BLaER1 treated with 17β-estradiol and CSF1 and Interleukin-3, amounts not matched to agents 10 nM and 100 nM (cell line): ENCODE results near the gene PARD3.
A peak's percentile ranks its signal among the peaks of the same experiment; 100 is the strongest.

Experiments
- H3K27ac ChIP-seq, 11 experiments: shearing (Covaris generic); formaldehyde crosslinking; 2 replicates each; pipeline ENCODE4 v1.8.1; 2022
- H3K27me3 ChIP-seq, 11 experiments: shearing (Covaris generic); formaldehyde crosslinking; 2 replicates each; pipeline ENCODE4 v1.8.1; 2022
- H3K36me3 ChIP-seq, 11 experiments: shearing (Covaris generic); formaldehyde crosslinking; 2 replicates each; pipeline ENCODE4 v1.8.1; 2022
- H3K4me1 ChIP-seq, 10 experiments: shearing (Covaris generic); formaldehyde crosslinking; 2 replicates each; pipeline ENCODE4 v1.8.1; 2022
- H3K4me2 ChIP-seq, 11 experiments: shearing (Covaris generic); formaldehyde crosslinking; 2 replicates each; pipeline ENCODE4 v1.8.1; 2022
- H3K4me3 ChIP-seq, 10 experiments: shearing (Covaris generic); formaldehyde crosslinking; 2 replicates each; pipeline ENCODE4 v1.8.1; 2022
- H3K9ac ChIP-seq, 11 experiments: shearing (Covaris generic); formaldehyde crosslinking; 2 replicates each; pipeline ENCODE4 v1.8.1; 2022
- H3K9me3 ChIP-seq, 11 experiments: shearing (Covaris generic); formaldehyde crosslinking; replicated peaks in 1 of 11; 2 replicates each; pipeline ENCODE4 v1.8.1; 2022
- H4K20me1 ChIP-seq, 11 experiments: shearing (Covaris generic); formaldehyde crosslinking; 2 replicates each; pipeline ENCODE4 v1.8.1; 2022
- Cebpa-rat ChIP-seq, 11 experiments: shearing (Covaris generic); IDR thresholded peaks; 2 replicates each; pipeline ENCODE4 v1.8.1; 2022

Gene PARD3

GRCh38 chr10:34504534-34504933 is 310.6 kb downstream of the PARD3 start:
- H3K4me2 ChIP-seq: no peak overlapping the region
- no peak for TF ChIP-seq Cebpa-rat (IDR thresholded peaks at IDR 0.05)
- no peaks in the 10 kb centered on the region for H4K20me1 ChIP-seq
- H3K4me1 ChIP-seq: no peaks in the 10 kb centered on the region
- H3K27me3 ChIP-seq: no peaks in the 10 kb centered on the region
- H3K36me3 ChIP-seq: peaks cover 0 to 17% (median 0%) of the 10 kb centered on the region in 11 experiments; a peak in 3 of 22 replicates
- H3K9me3 ChIP-seq: no peaks in the 10 kb centered on the region
- H3K27ac ChIP-seq: no peak overlapping the region
- H3K9ac ChIP-seq: no peak overlapping the region
- H3K4me3 ChIP-seq: no peak overlapping the region

GRCh38 chr10:34503704-34504103 is 311.4 kb downstream of the PARD3 start:
- no peaks in the 10 kb centered on the region for H4K20me1 ChIP-seq

DNA sequence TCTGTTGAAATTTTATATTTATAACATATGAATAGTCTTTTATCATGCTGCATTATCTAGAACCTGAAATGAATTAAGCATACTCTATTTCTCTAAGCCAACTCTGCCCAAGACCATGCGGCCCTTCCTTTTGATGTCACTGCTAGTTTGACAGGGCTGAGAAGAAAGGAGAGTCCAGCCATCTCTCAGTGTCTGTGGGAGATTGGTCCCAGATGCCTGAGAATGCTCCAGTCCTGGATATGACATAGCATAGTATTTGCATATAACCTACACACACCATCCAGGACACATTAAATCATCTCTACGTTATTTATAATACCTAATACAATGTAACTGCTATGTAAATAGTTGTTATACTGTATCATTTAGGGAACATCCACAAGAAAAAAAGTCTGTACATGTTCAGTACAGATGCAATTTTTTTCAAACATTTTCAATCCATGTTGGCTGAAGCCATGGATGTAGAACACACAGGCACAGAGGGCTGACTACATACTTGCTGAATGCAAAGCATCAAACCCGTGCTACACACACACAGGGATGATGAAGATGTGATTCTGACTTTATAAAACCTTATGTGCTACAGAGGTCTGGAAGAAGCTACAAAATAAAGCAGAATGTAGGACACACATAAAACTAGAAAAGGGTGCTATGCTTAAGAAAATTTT is 315.4 kb downstream of the PARD3 start:
- Histone ChIP-seq H3K27me3 (no peaks in the 10 kb centered on the region), H3K27ac (no peak overlapping the region)
- TF ChIP-seq Cebpa-rat (IDR thresholded peaks at IDR 0.05): no peak

More at GRCh38 chr10:34503704-34504103, 311.4 kb downstream of the PARD3 start:
- no peak overlapping the region for H3K9ac ChIP-seq
- no peak overlapping the region for H3K4me2 ChIP-seq
- H3K36me3 ChIP-seq: peaks cover 0 to 17% (median 0%) of the 10 kb centered on the region in 11 experiments; a peak in 3 of 22 replicates
- no peak for TF ChIP-seq Cebpa-rat (IDR thresholded peaks at IDR 0.05)
- no peak overlapping the region for H3K27ac ChIP-seq
- H3K27me3 ChIP-seq: no peaks in the 10 kb centered on the region
- H3K4me1 ChIP-seq: no peaks in the 10 kb centered on the region
- H3K9me3 ChIP-seq: no peaks in the 10 kb centered on the region
- H3K4me3 ChIP-seq: no peak overlapping the region

DNA sequence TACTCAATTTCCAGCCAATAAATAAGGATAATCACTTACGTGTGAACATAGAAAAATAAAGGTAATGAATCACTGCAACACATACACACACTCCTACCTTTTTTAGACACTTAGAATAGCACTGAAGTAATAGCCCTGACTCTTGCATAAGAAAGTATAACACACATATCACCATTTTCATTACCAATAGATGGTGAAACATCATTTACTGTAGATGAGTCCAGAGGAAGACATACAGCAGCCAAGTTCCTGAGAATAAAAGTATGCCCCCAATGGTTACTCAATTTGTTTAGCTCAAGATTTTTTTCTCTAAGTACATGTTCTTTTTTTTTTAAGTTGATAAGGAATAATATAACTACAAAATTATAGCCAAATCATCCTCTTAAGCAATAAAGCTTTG is 316.3 kb downstream of the PARD3 start:
- Histone ChIP-seq H3K27me3 (no peaks in the 10 kb centered on the region), H3K4me2 (no peak overlapping the region), H3K9me3 (no peaks in the 10 kb centered on the region), H3K36me3 (peaks cover 0 to 9% (median 0%) of the 10 kb centered on the region in 11 experiments; a peak in 3 of 22 replicates), H4K20me1 (no peaks in the 10 kb centered on the region), H3K4me3 (no peak overlapping the region), H3K4me1 (peaks cover 0 to 7% (median 0%) of the 10 kb centered on the region in 10 experiments; a peak in 3 of 20 replicates), H3K27ac (no peak overlapping the region), H3K9ac (no peak overlapping the region)
- no peak for TF ChIP-seq Cebpa-rat (IDR thresholded peaks at IDR 0.05)

More for the DNA sequence above, 315.4 kb downstream of the PARD3 start:
- Histone ChIP-seq H3K4me3 (no peak overlapping the region), H3K9ac (no peak overlapping the region), H3K4me1 (peaks cover 0 to 5% (median 0%) of the 10 kb centered on the region in 10 experiments; a peak in 3 of 20 replicates), H3K36me3 (peaks cover 0 to 17% (median 0%) of the 10 kb centered on the region in 11 experiments; a peak in 3 of 22 replicates), H3K9me3 (no peaks in the 10 kb centered on the region), H3K4me2 (no peak overlapping the region), H4K20me1 (no peaks in the 10 kb centered on the region)

- Histone ChIP-seq H3K36me3 (peaks cover 0 to 6% (median 0%) of the 10 kb centered on the region in 11 experiments; a peak in 1 of 22 replicates), H3K9me3 (no peaks in the 10 kb centered on the region), H3K4me1 (peaks cover 3 to 16% (median 12%) of the 10 kb centered on the region in 10 experiments; a peak in 19 of 20 replicates), H4K20me1 (no peaks in the 10 kb centered on the region), H3K4me3 (no peak overlapping the region), H3K4me2 (no peak overlapping the region), H3K27me3 (no peaks in the 10 kb centered on the region), H3K9ac (no peak overlapping the region), H3K27ac (no peak overlapping the region)
- TF ChIP-seq Cebpa-rat (IDR thresholded peaks at IDR 0.05): no peak
Measured at GRCh38 chr10:34495938-34496337, 319.2 kb downstream of the PARD3 start.

GRCh38 chr10:34494012-34494411 is 321.1 kb downstream of the PARD3 start:
- H3K9me3 ChIP-seq: no peaks in the 10 kb centered on the region
- H3K27me3 ChIP-seq: no peaks in the 10 kb centered on the region
- peaks cover 0 to 6% (median 0%) of the 10 kb centered on the region in 11 experiments; a peak in 3 of 22 replicates for H3K36me3 ChIP-seq
- no peak overlapping the region for H3K4me2 ChIP-seq
- no peak overlapping the region for H3K9ac ChIP-seq
- no peak for TF ChIP-seq Cebpa-rat (IDR thresholded peaks at IDR 0.05)
- H3K4me3 ChIP-seq: no peak overlapping the region
- H3K4me1 ChIP-seq: peaks cover 3 to 16% (median 13%) of the 10 kb centered on the region in 10 experiments; a peak in 19 of 20 replicates
- H4K20me1 ChIP-seq: no peaks in the 10 kb centered on the region
- no peak overlapping the region for H3K27ac ChIP-seq

GRCh38 chr10:34492081-34492480 is 323.0 kb downstream of the PARD3 start:
- Histone ChIP-seq H4K20me1 (no peaks in the 10 kb centered on the region), H3K4me2 (peak overlapping the region in 8 of 11 experiments; percentile 8 to 57 (median 27); a peak in 10 of 22 replicates), H3K27ac (peak overlapping the region in 1 of 11 experiments; percentile 59; a peak in 1 of 22 replicates), H3K36me3 (peaks cover 0 to 6% (median 0%) of the 10 kb centered on the region in 11 experiments; a peak in 5 of 22 replicates), H3K4me3 (no peak overlapping the region), H3K9ac (no peak overlapping the region), H3K9me3 (no peaks in the 10 kb centered on the region), H3K27me3 (no peaks in the 10 kb centered on the region), H3K4me1 (peaks cover 3 to 16% (median 13%) of the 10 kb centered on the region in 10 experiments; a peak in 19 of 20 replicates)
- TF ChIP-seq Cebpa-rat (IDR thresholded peaks at IDR 0.05): no peak

DNA sequence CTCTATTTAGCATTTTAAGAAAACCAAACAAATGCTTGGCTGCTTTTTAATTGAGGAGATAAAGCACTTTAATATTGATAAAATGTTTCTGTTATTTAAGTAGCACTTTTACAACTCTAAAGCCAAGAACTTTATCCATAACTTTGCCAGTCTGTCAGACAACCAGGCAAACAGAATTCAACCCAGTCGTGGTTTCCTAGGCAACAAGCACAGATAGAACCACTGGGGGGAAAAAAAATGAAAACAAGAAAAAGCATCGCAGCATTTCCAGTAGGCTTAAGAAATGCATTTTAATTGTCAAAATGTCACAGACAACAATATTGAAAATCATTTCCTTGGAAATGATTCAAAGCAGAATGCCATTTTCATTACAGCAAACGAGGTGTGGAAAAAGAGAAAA is 323.4 kb downstream of the PARD3 start:
- no peak overlapping the region for H3K4me3 ChIP-seq
- peak overlapping the region in 4 of 11 experiments; percentile 13 to 59 (median 30); a peak in 5 of 22 replicates for H3K27ac ChIP-seq
- 0 out of 22 replicates have a peak overlapping the region, but pooled peaks of 1 of the 11 experiments have one; percentile 13 for H3K9ac ChIP-seq
- H3K27me3 ChIP-seq: no peaks in the 10 kb centered on the region
- H3K4me2 ChIP-seq: peak overlapping the region; percentile 3 to 57 (median 23); a peak in 12 of 22 replicates
- no peaks in the 10 kb centered on the region for H4K20me1 ChIP-seq
- peaks cover 3 to 16% (median 13%) of the 10 kb centered on the region in 10 experiments; a peak in 19 of 20 replicates for H3K4me1 ChIP-seq
- no peaks in the 10 kb centered on the region for H3K9me3 ChIP-seq
- TF ChIP-seq Cebpa-rat (IDR thresholded peaks at IDR 0.05): no peak
- H3K36me3 ChIP-seq: peaks cover 0 to 6% (median 0%) of the 10 kb centered on the region in 11 experiments; a peak in 5 of 22 replicates

DNA sequence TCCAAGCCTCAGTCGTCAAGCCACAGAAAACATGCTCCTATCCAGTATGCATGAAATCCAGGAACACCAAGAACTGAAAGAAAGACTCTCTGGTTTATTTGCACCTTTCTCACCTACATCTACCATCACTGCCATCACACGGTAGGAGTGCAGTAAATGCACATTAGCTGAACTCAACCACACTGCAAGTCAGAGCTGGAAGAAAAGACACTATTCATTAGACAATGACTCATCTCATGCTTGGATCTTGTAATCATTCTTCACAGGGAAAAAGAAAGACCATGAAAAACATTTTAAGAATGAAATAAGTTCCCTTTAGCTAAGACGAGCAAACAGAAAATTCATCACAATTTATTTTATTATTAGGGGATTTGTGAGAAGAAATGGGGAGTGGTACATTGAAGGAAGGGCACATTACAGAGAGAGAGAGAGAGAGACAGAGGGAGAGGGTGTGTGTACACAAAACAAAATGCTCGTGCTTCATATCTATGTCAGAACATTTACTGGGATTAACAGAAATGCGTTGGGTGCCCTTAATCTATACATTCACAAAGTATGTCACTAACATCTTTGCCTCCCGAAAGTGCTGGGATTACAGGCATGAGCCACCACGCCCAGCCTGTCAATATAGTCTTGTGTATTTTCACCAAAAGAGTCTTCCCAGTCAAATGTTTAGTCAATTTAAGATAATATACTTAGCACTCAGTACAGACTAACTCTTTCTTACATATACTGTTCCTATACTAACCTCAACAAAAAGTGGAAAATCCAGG is 324.9 kb downstream of the PARD3 start:
- Histone ChIP-seq H3K4me2 (no peak overlapping the region), H3K9ac (no peak overlapping the region), H3K4me3 (no peak overlapping the region), H3K9me3 (no peaks in the 10 kb centered on the region), H3K36me3 (peaks cover 0 to 6% (median 0%) of the 10 kb centered on the region in 11 experiments; a peak in 5 of 22 replicates), H3K27me3 (no peaks in the 10 kb centered on the region), H3K4me1 (peaks cover 3 to 16% (median 13%) of the 10 kb centered on the region in 10 experiments; a peak in 19 of 20 replicates), H4K20me1 (no peaks in the 10 kb centered on the region), H3K27ac (peak overlapping the region in 1 of 11 experiments; percentile 59; a peak in 1 of 22 replicates)
- TF ChIP-seq Cebpa-rat (IDR thresholded peaks at IDR 0.05): no peak
